Mucosa of stomach (tissue), 1 donor: Measurements from ENCODE around the gene MELTF.

ENCODE experiments used
- H3K27me3 ChIP-seq: one replicate; pipeline ENCODE4 v1.7.0; 2013; ENCODE audit warnings: mild to moderate bottlenecking, low read length; ENCODE audit not compliant: control insufficient read depth, insufficient read depth
- H3K36me3 ChIP-seq: one replicate; pipeline ENCODE4 v1.7.0; 2013; ENCODE audit warnings: low read length; ENCODE audit not compliant: control insufficient read depth, insufficient read depth
- H3K4me1 ChIP-seq: one replicate; pipeline ENCODE4 v1.7.0; 2013; ENCODE audit warnings: mild to moderate bottlenecking, low read length; ENCODE audit not compliant: control insufficient read depth, insufficient read depth
- H3K4me3 ChIP-seq: one replicate; pipeline ENCODE4 v1.7.0; 2013; ENCODE audit warnings: low read length
- H3K9ac ChIP-seq: one replicate; pipeline ENCODE4 v1.7.0; 2013; ENCODE audit warnings: mild to moderate bottlenecking, low read length, moderate library complexity
- H3K9me3 ChIP-seq: one replicate; pipeline ENCODE4 v1.7.0; 2013; ENCODE audit warnings: mild to moderate bottlenecking, low read length, moderate library complexity; ENCODE audit not compliant: control insufficient read depth
- donor health status: Pancreatic carcinoma.

The MELTF gene

DNA sequence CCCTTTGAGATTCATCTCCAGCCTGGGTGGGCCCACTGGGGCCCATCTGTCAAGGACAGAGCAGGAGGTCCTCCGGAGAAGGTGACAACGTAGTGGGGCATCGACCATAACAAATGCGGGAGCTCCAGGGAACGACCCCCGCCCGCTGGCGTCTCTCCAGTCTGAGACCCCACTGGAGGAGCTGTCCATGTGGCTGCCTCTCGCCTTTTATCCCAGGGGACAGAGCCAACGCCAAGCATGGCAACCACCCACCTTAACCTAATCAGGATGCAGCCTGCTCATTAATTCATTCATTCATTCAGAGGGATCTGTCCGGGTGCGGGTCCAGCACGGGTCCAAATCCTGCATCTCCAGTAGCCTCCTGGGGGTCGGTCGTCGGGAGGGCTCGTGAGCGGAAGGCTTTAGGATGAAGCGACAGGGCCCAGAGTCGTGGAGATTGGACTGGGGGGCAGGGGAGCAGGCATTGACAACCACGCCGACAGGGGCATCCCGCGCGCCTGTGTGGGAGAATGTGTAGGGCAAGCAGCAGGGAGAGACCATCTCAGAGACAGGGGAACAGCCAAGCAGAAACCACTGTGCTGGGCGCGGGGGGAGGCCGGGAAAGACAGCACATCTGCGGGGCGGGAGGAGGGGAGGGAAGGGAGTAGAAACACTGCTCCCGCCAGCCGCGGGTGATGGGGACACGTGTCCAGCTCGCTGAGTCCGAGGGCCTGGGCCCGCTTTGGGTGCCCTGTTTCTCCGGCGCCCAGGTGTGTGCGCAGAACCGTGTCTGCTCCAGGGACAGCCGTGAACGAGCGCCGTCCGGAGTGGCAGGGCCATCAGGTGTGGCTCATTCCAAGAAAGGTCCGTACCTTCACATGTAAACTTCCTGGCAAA, 62.9 kb downstream of the MELTF start:
- Histone ChIP-seq H3K36me3 (no peaks in the 10 kb centered on the region), H3K9me3 (no peaks in the 10 kb centered on the region), H3K27me3 (no peaks in the 10 kb centered on the region), H3K4me1 (peaks cover 8% of the 10 kb centered on the region), H3K4me3 (no peak overlapping the region), H3K9ac (no peak overlapping the region)

DNA sequence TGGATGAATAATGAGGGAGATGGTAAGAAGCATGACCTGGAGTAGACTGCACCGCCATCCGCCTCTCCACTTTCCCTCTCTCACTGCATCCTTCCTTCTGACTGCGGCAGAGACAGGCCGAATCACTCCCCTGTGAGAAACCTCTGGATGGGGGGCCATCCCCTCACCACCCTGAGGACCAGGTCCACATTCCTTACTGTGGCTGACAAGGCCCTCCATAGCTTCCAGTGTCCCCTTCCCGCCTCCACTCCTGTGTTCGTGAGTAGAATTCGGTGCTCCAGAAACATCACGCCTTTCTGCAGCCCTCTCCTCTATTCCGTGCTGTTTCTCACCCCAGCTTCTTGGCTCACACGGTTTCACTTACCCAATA, 63.8 kb downstream of the MELTF start:
- no peak overlapping the region for H3K9ac ChIP-seq
- H3K36me3 ChIP-seq = no peaks in the 10 kb centered on the region
- no peaks in the 10 kb centered on the region for H3K9me3 ChIP-seq
- no peak overlapping the region for H3K4me3 ChIP-seq
- H3K4me1 ChIP-seq = peaks cover 8% of the 10 kb centered on the region
- H3K27me3 ChIP-seq = no peaks in the 10 kb centered on the region

GRCh38 chr3:196965112-196965803, 64.4 kb downstream of the MELTF start:
- Histone ChIP-seq H3K9me3 (no peaks in the 10 kb centered on the region), H3K4me3 (no peak overlapping the region), H3K4me1 (peaks cover 8% of the 10 kb centered on the region), H3K36me3 (no peaks in the 10 kb centered on the region), H3K9ac (no peak overlapping the region), H3K27me3 (no peaks in the 10 kb centered on the region)

- no peaks in the 10 kb centered on the region for H3K36me3 ChIP-seq
- peaks cover 8% of the 10 kb centered on the region for H3K4me1 ChIP-seq
- no peak overlapping the region for H3K4me3 ChIP-seq
- no peaks in the 10 kb centered on the region for H3K27me3 ChIP-seq
- H3K9me3 ChIP-seq = no peaks in the 10 kb centered on the region
- no peak overlapping the region for H3K9ac ChIP-seq
Observed at GRCh38 chr3:196963631-196963953, 66.0 kb downstream of the MELTF start.

DNA sequence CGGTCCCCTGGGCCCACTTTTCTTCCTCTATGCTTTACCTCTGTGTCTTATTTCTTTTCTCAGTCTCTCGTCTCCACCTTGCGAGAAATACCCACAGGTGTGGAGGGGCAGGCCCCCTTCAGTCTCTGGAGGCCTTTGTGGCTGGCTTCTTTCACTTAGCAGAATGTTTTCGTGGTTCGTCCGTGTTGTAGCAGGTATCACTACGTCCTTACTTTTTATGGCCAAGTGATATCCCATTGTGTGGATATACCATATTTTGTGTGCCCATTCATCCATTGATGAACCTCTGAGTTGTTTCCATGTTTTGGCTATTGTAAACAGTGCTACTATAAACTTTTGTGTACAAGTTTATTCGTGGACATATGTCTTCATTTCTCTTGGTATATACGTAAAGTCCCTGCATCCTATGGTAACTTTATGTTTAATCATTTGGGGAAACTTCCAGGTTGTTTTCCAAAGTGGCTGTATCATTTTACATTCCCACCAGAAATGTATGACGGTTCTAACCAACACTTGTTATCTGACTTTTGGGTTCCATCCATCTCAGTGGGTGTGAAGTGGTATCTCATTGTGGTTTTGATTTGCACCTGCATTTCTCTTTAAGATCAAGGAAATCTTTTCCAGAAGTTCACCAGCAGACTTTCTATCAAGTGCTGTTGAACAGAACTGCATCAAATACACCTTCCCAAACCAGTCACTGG, 66.5 kb downstream of the MELTF start:
- Histone ChIP-seq H3K27me3 (no peaks in the 10 kb centered on the region), H3K9ac (no peak overlapping the region), H3K4me3 (no peak overlapping the region), H3K4me1 (peaks cover 5% of the 10 kb centered on the region), H3K9me3 (no peaks in the 10 kb centered on the region), H3K36me3 (no peaks in the 10 kb centered on the region)

- no peak overlapping the region for H3K9ac ChIP-seq
- no peaks in the 10 kb centered on the region for H3K4me1 ChIP-seq
- no peaks in the 10 kb centered on the region for H3K9me3 ChIP-seq
- no peak overlapping the region for H3K4me3 ChIP-seq
- no peaks in the 10 kb centered on the region for H3K36me3 ChIP-seq
- no peaks in the 10 kb centered on the region for H3K27me3 ChIP-seq
Observed at GRCh38 chr3:196962108-196962929, 67.3 kb downstream of the MELTF start.

DNA sequence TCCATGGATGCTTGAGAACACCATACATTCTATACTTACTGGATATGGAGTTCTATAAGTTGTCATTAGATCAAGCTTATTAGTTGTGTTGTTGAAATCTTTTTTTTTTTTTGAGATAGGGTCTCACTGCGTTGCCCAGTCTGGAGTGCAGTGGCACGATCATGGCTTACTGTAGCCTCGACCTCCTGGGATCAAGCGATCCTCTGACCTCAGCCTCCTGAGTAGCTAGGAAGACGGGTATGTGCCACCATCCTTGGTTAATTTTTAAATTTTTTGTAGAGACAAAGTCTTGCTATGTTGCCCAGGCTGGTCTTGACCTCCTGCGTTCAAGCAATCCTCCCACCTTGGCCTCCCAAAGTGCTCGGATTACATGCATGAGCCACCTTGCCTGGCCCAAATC, 74.8 kb downstream of the MELTF start:
- Histone ChIP-seq H3K4me1 (no peaks in the 10 kb centered on the region), H3K27me3 (no peaks in the 10 kb centered on the region), H3K9ac (no peak overlapping the region), H3K36me3 (no peaks in the 10 kb centered on the region), H3K9me3 (no peaks in the 10 kb centered on the region), H3K4me3 (no peak overlapping the region)
